Mammary epithelial cell (primary cell): ENCODE results near the gene HLA-C.

Source experiments
- CTCF ChIP-seq, 2 donors: IDR thresholded peaks in 1 of 2; conservative IDR thresholded peaks in 1 of 2; 2 replicates each; pipeline ENCODE4 v1.5.1; 2011 to 2012; ENCODE audit warnings: inconsistent platforms in 2 of 2, low read length in 2 of 2, mild to moderate bottlenecking in 2 of 2, control low read depth in 1 of 2, low read depth in 1 of 2; ENCODE audit not compliant: insufficient read depth in 1 of 2; ENCODE audit errors: extremely low read depth in 1 of 2
- EZH2 ChIP-seq: IDR thresholded peaks from 2 replicates; pipeline ENCODE4 v1.6.1; 2012; ENCODE audit warnings: low read length, inconsistent platforms, borderline replicate concordance

- TF ChIP-seq CTCF (conservative IDR thresholded peaks at IDR 0.05 in 1 of 2, IDR thresholded peaks at IDR 0.05 in 1 of 2; ENCODE audit: extremely low read depth in 1 of 2, insufficient read depth in 1 of 2, low read depth in 1 of 2, low read length in 2 of 2) (no peak), EZH2 (peak; percentile 3)
These were observed 36.9 kb upstream of the HLA-C start for GRCh38 chr6:31308845-31309175.
